HG02840 (cell line): ENCODE measurements around the gene ARHGEF38.
"Not testable (repeated sequence)": the region's sequence is repeated elsewhere in the genome, so short reads cannot be mapped to it uniquely, and the experiment has no call there.

Experiments
- ATAC-seq: cut with Tn5 transposase; IDR thresholded peaks from one replicate; pipeline ENCODE4 v1.9.1; 2021; ENCODE audit warnings: mild to moderate bottlenecking, moderate library complexity, moderate number of reproducible peaks; ENCODE audit not compliant: unreplicated experiment, low FRiP score

Gene ARHGEF38

DNA sequence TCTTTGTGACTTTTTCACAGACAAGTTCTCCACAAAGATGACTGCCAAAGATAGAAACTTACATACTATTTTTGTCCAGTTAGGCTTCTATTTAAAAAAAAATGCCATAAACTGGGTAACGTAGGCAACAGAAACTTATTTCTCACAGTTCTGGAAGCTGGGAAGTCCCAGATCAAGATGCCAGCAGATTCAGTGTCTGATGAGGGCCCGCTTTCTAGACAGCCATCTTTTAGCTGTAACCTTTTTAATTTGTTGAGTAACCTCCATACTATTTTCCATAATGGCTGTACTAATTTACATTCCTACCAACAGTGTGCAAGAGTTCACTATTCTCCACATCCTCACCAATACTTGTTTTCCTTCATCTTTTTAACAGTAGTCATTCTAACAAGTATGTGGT is 55.5 kb downstream of the ARHGEF38 start:
- ATAC-seq, result no peak

GRCh38 chr4:105609819-105610218 is 57.4 kb downstream of the ARHGEF38 start:
- not testable (repeated sequence) for ATAC-seq

GRCh38 chr4:105613306-105613705 is 60.9 kb downstream of the ARHGEF38 start:
- ATAC-seq, result no peak

DNA sequence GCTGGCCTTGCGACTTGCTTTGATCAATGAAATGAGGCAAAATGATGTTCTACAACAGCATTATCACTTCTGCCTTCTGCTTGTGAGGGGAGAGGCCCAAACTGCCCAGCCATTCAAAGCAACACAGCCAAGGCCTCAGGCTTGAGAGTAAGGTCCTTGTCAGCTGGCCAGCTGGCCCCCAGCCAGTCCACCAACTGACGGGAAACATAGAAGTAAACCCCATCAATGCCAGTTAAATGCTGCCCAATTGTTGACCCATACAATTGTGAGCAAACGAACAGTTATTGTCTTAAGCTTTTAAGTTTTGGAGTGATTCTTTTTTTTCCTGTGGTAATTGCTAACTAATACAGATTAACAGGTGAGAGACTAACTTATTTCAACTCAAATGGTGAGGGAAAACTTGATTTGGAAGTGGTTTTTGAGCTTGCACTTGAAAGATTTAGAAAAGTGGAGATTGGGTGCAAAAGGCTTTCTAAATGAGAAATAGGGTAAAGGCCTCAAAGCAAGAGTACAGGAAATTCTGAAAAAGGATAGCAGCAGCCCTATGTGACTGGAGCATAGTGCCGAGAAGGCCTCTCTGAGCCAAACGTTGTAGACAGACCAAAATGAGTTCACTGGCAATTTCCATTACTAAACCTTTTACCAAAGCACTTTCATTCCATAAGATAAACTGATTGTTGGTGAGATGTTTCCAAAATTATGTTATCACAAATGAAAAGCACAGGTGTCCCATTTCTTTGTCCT is 66.9 kb downstream of the ARHGEF38 start:
- no peak for ATAC-seq

GRCh38 chr4:105620640-105621323 is 68.4 kb downstream of the ARHGEF38 start:
- ATAC-seq, result no peak

DNA sequence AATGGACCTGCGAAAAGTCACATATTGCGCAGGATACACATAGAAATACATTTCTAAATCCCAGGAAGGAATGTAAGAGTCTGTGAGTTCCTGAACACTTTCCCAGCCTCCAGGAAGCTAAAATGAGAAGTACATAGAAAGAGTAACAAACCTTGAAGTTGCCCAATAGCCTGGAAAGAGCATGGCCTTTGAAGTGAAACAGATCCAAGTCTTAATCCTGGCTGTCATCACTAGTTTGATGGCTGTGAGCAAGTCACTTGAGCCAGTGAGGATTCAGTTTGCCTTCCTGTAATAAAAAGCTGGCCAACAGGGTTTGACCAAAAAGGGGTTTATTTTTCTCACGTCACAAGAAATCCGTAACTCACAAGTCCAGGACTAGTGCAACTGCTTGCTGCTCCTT is 69.8 kb downstream of the ARHGEF38 start:
- ATAC-seq, result no peak

- ATAC-seq, result no peak
Measured at GRCh38 chr4:105623099-105623498, 70.7 kb downstream of the ARHGEF38 start.

GRCh38 chr4:105624530-105624929 is 72.1 kb downstream of the ARHGEF38 start:
- no peak for ATAC-seq

GRCh38 chr4:105625214-105625613 is 72.8 kb downstream of the ARHGEF38 start:
- no peak for ATAC-seq

GRCh38 chr4:105626846-105627245 is 74.4 kb downstream of the ARHGEF38 start:
- no peak for ATAC-seq

GRCh38 chr4:105627620-105628019 is 75.2 kb downstream of the ARHGEF38 start:
- no peak for ATAC-seq

DNA sequence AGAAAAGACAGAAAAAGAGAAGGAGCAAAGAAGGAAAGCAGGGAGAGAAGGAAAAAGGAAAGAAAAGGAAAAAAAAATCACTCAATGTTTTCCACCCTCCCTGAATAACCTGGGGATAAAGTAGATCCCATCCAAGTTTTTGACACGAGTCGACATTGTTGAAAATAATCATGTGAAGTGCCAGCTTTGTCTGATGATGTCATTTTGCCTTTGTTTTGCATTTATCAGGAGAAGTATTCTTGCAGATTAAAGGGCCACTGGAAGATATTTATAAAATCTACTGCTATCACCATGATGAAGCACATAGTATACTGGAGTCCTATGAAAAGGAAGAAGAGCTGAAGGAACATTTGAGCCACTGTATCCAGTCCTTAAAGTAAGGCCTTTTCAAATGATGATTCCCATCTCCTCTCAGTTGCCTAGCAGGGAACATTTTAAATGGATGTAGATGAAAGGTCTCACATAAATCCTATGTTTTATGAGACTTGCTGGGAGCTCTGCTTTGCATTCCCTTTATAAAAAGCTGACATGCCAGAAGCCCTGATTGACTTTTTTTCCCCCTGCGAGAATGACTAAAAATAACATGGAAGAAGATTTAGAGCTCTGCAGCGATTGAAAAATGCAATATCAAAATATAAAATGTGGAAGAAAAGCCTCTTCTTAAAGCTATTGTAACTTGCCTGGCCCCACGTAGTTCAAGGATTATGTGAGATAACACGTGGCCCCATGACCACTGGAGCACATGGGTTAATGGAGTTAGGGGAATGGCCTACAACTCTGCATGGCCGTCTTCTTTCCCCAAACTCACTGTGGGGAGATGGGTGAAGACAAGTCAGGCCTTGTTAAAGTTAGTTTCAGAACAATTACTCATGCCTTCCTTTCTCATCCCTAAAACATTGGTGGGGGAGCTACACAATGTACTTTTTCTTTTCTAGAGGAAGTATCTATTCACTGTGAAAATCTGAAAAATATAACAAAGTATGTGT is 78.5 kb downstream of the ARHGEF38 start:
- no peak for ATAC-seq

DNA sequence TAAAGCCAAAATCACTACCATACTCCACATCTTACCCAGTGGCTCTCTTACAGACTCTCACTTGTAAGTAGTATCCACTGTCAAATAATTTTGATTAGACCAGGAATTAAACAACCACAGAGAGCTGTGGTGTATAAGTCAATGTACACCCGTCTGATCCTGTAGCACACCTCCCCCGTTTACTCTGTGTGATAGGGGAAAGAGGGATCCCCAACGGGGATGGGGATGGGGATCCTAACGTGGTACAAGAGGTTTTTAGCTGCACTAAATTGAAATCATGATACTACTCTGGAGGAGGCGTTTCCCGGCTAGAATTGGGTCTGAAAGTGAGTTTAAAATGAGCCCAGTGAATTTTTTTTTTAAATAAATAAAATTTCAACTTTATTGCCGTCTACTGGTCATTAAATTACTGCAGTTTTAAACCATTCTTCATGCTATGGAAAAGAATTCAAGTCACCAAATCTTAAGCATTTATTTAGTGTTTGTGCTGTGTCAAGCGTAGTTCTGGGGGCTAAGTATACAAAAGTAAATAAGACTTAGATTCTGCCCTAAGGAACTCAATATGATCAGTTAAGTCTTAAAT is 79.5 kb downstream of the ARHGEF38 start:
- ATAC-seq, result no peak

DNA sequence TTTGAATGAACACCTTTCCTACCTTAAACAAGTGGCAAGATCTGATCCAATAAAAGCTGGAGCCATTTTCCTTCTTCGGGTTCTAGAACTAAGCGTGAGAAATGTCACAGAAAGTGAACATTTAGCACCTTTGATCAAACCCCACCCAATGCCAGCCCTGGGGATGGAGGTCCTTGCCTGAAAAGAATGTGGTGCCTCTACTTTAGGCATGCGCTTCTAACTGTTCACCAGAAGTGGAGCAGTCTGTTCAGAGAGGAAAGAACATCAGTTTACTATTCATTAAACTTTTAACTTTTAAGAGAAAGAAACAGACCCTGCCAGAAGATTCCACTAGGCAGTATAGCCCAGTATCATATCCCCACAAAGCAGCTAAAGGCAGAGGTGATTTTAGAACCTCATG is 80.2 kb downstream of the ARHGEF38 start:
- no peak for ATAC-seq

DNA sequence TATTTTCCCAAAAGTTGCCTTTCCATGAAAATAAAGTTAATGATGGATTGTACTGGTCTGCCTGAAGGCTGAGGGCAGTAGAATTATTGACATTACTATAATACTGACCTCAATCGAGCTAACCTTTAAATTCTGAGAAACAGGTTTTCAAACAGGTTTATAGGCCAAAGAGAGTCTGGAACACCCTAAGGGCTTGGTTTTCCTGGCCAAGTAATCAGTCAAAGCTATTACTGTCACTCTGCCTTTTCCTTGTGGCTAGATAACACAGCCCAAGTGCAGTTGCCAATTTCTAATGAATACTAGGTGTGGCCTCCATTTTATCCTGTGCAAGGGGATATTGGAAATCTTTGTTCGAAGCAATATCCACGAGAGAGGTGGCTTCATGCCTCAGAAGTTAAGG is 80.8 kb downstream of the ARHGEF38 start:
- no peak for ATAC-seq

DNA sequence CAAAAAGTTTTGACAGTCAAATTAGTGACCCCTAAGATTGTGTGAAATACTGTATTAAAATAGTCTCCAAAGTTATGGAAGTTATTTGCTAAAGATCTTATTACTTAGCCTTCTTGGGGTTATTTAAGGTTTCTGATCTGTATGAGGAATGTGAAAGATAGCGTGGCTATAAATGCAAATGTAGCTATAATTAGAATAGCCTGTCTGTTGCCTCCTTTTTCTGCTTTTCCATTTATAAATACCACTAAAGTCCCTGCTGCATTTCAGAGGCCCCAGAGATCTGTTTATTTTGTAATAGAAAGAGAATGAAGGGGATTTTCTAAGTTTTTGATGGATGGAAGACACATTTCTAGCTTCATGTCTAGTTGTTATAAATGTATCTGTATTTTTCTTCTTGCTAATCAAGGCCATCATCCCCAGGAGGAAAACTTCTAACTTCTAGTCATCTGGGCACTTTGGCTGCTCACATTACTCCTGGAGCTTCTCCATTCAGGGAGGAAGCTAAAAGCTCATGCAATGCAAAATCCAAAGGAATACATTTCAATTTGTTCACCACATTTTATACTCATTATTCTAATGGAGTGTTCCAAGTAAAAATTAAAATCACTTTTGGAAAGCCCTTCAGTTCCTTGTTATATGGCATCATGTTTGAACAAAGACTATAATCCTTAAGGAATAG is 82.1 kb downstream of the ARHGEF38 start:
- ATAC-seq, result no peak

GRCh38 chr4:105637408-105638176 is 85.2 kb downstream of the ARHGEF38 start:
- ATAC-seq, result peak; percentile 88

GRCh38 chr4:105641845-105642244 is 89.4 kb downstream of the ARHGEF38 start:
- no peak for ATAC-seq

GRCh38 chr4:105644257-105644656 is 91.8 kb downstream of the ARHGEF38 start:
- no peak for ATAC-seq
